ENCODE results near the gene B3GNT5. TPM values are rescaled to one million over a fixed set of nuclear protein-coding genes. Genes with fewer than 3 reads are reported as not detected.
A peak's percentile ranks its signal among the peaks of the same experiment; 100 is the strongest.

The B3GNT5 gene
- total RNA-seq, 1 experiment from 2014 or later = 22.8 TPM

DNA sequence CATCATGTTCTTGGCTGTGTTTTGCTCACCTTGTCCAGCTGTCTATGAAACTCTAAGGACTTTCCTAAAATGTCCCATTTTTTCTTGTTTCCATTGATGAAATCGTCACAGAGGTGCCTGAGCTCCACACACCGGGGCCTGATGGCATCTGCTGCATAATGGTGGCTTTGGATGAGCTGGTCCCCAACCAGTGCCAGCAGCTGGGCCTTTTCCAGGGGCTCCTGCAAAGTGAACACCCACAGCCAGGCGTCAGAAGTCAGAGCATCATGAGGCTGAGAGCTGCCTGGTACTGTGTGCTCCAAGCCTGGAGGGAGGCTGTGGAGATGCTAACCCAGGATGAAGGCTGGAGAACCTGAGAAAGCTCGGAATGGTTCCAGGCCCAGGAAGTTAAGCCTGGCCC is 46.9 kb downstream of the B3GNT5 start:
- ATAC-seq (no peak), DNase-seq (ENCODE audit: low read depth, low spot score) (no peak)
- no peaks in the 10 kb centered on the region for H3K4me1 ChIP-seq (ENCODE audit: control insufficient read depth, insufficient read depth, low read length)
- TF ChIP-seq REST (IDR thresholded peaks at IDR 0.05; ENCODE audit: insufficient read depth in 1 of 2, low read depth in 2 of 2, low read length in 1 of 2) = no peak
- no peak for TF ChIP-seq POLR2AphosphoS5 (IDR thresholded peaks at IDR 0.05; ENCODE audit: low read depth, low read length)
- TF ChIP-seq SIN3A (IDR thresholded peaks at IDR 0.05; ENCODE audit: borderline replicate concordance, insufficient read depth, low read depth, low read length) = no peak
- CTCF ChIA-PET = no interaction called here
- no peaks in the 10 kb centered on the region for H3K9me3 ChIP-seq (ENCODE audit: control insufficient read depth, insufficient read depth, low read depth, low read length)
- intact Hi-C loops (cut with micrococcal nuclease; ENCODE audit: unreplicated experiment) (no loop called here), in situ Hi-C loops (cut with HindIII; ENCODE audit: low pct_unique_long_range_greater_than_20kb, low sequenced_read_pairs) (no loop called here)
- no peaks in the 10 kb centered on the region for H3K36me3 ChIP-seq (ENCODE audit: control insufficient read depth, insufficient read depth, low read length)
- H3K27ac ChIP-seq (ENCODE audit: low read length) = no peak overlapping the region
- H3K27me3 ChIP-seq (ENCODE audit: control insufficient read depth, insufficient read depth, low read length) = no peaks in the 10 kb centered on the region
- no peak overlapping the region for H3K4me3 ChIP-seq (ENCODE audit: low read depth in 2 of 2, low read length in 2 of 2)
- POLR2A ChIA-PET = interaction anchor here (0.6 kb wide), 1 partner anchor 74 kb away, joined by 7 read pairs; no protein-coding TSS in a partner anchor
- BruUV-seq (replicated peaks) = no TSS peak

- Histone ChIP-seq H3K27ac (ENCODE audit: low read length) (no peak overlapping the region), H3K4me1 (ENCODE audit: control insufficient read depth, insufficient read depth, low read length) (no peaks in the 10 kb centered on the region), H3K27me3 (ENCODE audit: control insufficient read depth, insufficient read depth, low read length) (no peaks in the 10 kb centered on the region), H3K9me3 (ENCODE audit: control insufficient read depth, insufficient read depth, low read depth, low read length) (no peaks in the 10 kb centered on the region), H3K4me3 (ENCODE audit: low read depth in 2 of 2, low read length in 2 of 2) (no peak overlapping the region), H3K36me3 (ENCODE audit: control insufficient read depth, insufficient read depth, low read length) (no peaks in the 10 kb centered on the region)
- no peak for DNase-seq (ENCODE audit: low read depth, low spot score)
- ATAC-seq = peak; percentile 28; the same call in 1 of the 2 replicates
- no TSS peak for BruUV-seq (replicated peaks)
- intact Hi-C loops (cut with micrococcal nuclease; ENCODE audit: unreplicated experiment) = no loop called here
- in situ Hi-C loops (cut with HindIII; ENCODE audit: low pct_unique_long_range_greater_than_20kb, low sequenced_read_pairs) = no loop called here
- TF ChIP-seq SIN3A (IDR thresholded peaks at IDR 0.05; ENCODE audit: borderline replicate concordance, insufficient read depth, low read depth, low read length) = no peak
- no peak for TF ChIP-seq TCF7L2 (IDR thresholded peaks at IDR 0.05; ENCODE audit: low read depth, low read length)
- TF ChIP-seq, protein P1, sequence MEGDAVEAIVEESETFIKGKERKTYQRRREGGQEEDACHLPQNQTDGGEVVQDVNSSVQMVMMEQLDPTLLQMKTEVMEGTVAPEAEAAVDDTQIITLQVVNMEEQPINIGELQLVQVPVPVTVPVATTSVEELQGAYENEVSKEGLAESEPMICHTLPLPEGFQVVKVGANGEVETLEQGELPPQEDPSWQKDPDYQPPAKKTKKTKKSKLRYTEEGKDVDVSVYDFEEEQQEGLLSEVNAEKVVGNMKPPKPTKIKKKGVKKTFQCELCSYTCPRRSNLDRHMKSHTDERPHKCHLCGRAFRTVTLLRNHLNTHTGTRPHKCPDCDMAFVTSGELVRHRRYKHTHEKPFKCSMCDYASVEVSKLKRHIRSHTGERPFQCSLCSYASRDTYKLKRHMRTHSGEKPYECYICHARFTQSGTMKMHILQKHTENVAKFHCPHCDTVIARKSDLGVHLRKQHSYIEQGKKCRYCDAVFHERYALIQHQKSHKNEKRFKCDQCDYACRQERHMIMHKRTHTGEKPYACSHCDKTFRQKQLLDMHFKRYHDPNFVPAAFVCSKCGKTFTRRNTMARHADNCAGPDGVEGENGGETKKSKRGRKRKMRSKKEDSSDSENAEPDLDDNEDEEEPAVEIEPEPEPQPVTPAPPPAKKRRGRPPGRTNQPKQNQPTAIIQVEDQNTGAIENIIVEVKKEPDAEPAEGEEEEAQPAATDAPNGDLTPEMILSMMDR (IDR thresholded peaks at IDR 0.05) = no peak
- no peak for TF ChIP-seq POLR2AphosphoS5 (IDR thresholded peaks at IDR 0.05; ENCODE audit: low read depth, low read length)
- TF ChIP-seq REST (IDR thresholded peaks at IDR 0.05; ENCODE audit: insufficient read depth in 1 of 2, low read depth in 2 of 2, low read length in 1 of 2) = no peak
- CTCF ChIA-PET = no interaction called here
- POLR2A ChIA-PET = interaction anchor here (0.5 to 0.6 kb wide), 3 partner anchors 15 to 72 kb away, joined by 3 to 5 read pairs (median 3); no protein-coding TSS in a partner anchor
These were observed 48.0 kb downstream of the B3GNT5 start for GRCh38 chr3:183300996-183301562.

Measured in Panc1 (cell line).